Measurements from ENCODE around the gene ANKLE1. TPM values are rescaled to one million over a fixed set of nuclear protein-coding genes. Genes with fewer than 3 reads are reported as not detected.

ANKLE1 gene
- total and polyA plus RNA-seq, 10 donors: 1.9 to 5.0 (median 2.9) TPM

- H3K4me3 ChIP-seq: peak overlapping the region in 2 of 8 donors; percentile 17 to 55
- peak overlapping the region in 2 of 8 donors; percentile 11 to 46 for H3K27ac ChIP-seq
- DNase-seq: no peak
- H3K36me3 ChIP-seq: peaks cover 0 to 52% (median 34%) of the 10 kb centered on the region in 6 donors
- no peaks in the 10 kb centered on the region for H3K9me3 ChIP-seq
- intact Hi-C loops (cut with DNase I; ENCODE audit: low total_unique reads): no loop called here
- peaks cover 0 to 4% (median 0%) of the 10 kb centered on the region in 7 donors for H3K27me3 ChIP-seq (replicated peaks in 1 of 7)
- TF ChIP-seq POLR2AphosphoS5 (IDR thresholded peaks at IDR 0.05) (no peak), POLR2A (IDR thresholded peaks at IDR 0.05) (no peak), CTCF (IDR thresholded peaks at IDR 0.05 in 8 of 11, conservative IDR thresholded peaks at IDR 0.05 in 3 of 11) (no peak)
- 14 to 46% (median 31%) methylated on average over 18 to 56 of the region's 56 CpGs for WGBS, 5 donors
- H3K4me1 ChIP-seq: peaks cover 0 to 30% (median 16%) of the 10 kb centered on the region in 6 donors
These were observed 41.7 kb downstream of the ANKLE1 start for GRCh38 chr19:17323300-17323963.

GRCh38 chr19:17323964-17324332, 42.2 kb downstream of the ANKLE1 start:
- Histone ChIP-seq H3K27ac (peak overlapping the region in 2 of 8 donors; percentile 11 to 46), H3K4me1 (peaks cover 2 to 36% (median 21%) of the 10 kb centered on the region in 6 donors), H3K4me3 (peak overlapping the region in 2 of 8 donors; percentile 17 to 55), H3K9me3 (no peaks in the 10 kb centered on the region), H3K27me3 (replicated peaks in 1 of 7) (peaks cover 0 to 10% (median 4%) of the 10 kb centered on the region in 7 donors), H3K36me3 (peaks cover 0 to 47% (median 32%) of the 10 kb centered on the region in 6 donors)
- intact Hi-C loops (cut with DNase I; ENCODE audit: low total_unique reads): no loop called here
- TF ChIP-seq POLR2A (IDR thresholded peaks at IDR 0.05): no peak
- peak; percentile 27 to 48 (median 37) for TF ChIP-seq POLR2AphosphoS5 (IDR thresholded peaks at IDR 0.05)
- TF ChIP-seq CTCF (IDR thresholded peaks at IDR 0.05 in 8 of 11, conservative IDR thresholded peaks at IDR 0.05 in 3 of 11): peak in 1 of 11 experiments; percentile 15
- no peak for DNase-seq
- WGBS, 5 donors: 0 to 67% (median 23%) methylated on average over 1 to 7 of the region's 7 CpGs

GRCh38 chr19:17324357-17325114, 42.8 kb downstream of the ANKLE1 start:
- peak overlapping the region in 2 of 8 donors; percentile 11 to 46 for H3K27ac ChIP-seq
- no peak overlapping the region for H3K4me3 ChIP-seq
- intact Hi-C loops (cut with DNase I; ENCODE audit: low total_unique reads): no loop called here
- H3K27me3 ChIP-seq (replicated peaks in 1 of 7): peaks cover 0 to 15% (median 10%) of the 10 kb centered on the region in 7 donors
- TF ChIP-seq CTCF (IDR thresholded peaks at IDR 0.05 in 8 of 11, conservative IDR thresholded peaks at IDR 0.05 in 3 of 11): no peak
- TF ChIP-seq POLR2AphosphoS5 (IDR thresholded peaks at IDR 0.05): no peak
- no peak for TF ChIP-seq POLR2A (IDR thresholded peaks at IDR 0.05)
- WGBS, 5 donors: 81 to 94% (median 86%) methylated on average over 10 to 28 of the region's 28 CpGs
- DNase-seq: no peak
- H3K9me3 ChIP-seq: no peaks in the 10 kb centered on the region
- peaks cover 8 to 42% (median 27%) of the 10 kb centered on the region in 6 donors for H3K4me1 ChIP-seq
- peaks cover 0 to 41% (median 26%) of the 10 kb centered on the region in 6 donors for H3K36me3 ChIP-seq

- TF ChIP-seq CTCF (IDR thresholded peaks at IDR 0.05 in 8 of 11, conservative IDR thresholded peaks at IDR 0.05 in 3 of 11): no peak
- peak in 1 of 3 donors; percentile 38 for TF ChIP-seq POLR2AphosphoS5 (IDR thresholded peaks at IDR 0.05)
- WGBS, 5 donors: 92 to 97% (median 95%) methylated on average over 13 to 20 of the region's 20 CpGs
These were observed 43.4 kb downstream of the ANKLE1 start for GRCh38 chr19:17325133-17325532.

More at GRCh38 chr19:17325133-17325532, 43.4 kb downstream of the ANKLE1 start:
- no peak overlapping the region for H3K27ac ChIP-seq
- intact Hi-C loops (cut with DNase I; ENCODE audit: low total_unique reads): no loop called here
- peaks cover 8 to 47% (median 29%) of the 10 kb centered on the region in 6 donors for H3K4me1 ChIP-seq
- H3K36me3 ChIP-seq: peaks cover 0 to 38% (median 21%) of the 10 kb centered on the region in 6 donors
- H3K9me3 ChIP-seq: no peaks in the 10 kb centered on the region
- no peak overlapping the region for H3K4me3 ChIP-seq
- peaks cover 0 to 21% (median 15%) of the 10 kb centered on the region in 7 donors for H3K27me3 ChIP-seq (replicated peaks in 1 of 7)
- no peak for DNase-seq

Measured in spleen (tissue), 11 donors.